HG02973 (cell line): ENCODE data around the gene TRIOBP.

Experiments
- ATAC-seq: cut with Tn5 transposase; IDR thresholded peaks from one replicate; pipeline ENCODE4 v1.9.1; 2021; ENCODE audit warnings: moderate library complexity; ENCODE audit not compliant: unreplicated experiment

The TRIOBP gene

GRCh38 chr22:37748659-37749058, 51.8 kb downstream of the TRIOBP start:
- ATAC-seq = no peak

- ATAC-seq = no peak
These were observed 52.4 kb downstream of the TRIOBP start for GRCh38 chr22:37749226-37749625.

GRCh38 chr22:37749831-37750595, 53.2 kb downstream of the TRIOBP start:
- no peak for ATAC-seq

DNA sequence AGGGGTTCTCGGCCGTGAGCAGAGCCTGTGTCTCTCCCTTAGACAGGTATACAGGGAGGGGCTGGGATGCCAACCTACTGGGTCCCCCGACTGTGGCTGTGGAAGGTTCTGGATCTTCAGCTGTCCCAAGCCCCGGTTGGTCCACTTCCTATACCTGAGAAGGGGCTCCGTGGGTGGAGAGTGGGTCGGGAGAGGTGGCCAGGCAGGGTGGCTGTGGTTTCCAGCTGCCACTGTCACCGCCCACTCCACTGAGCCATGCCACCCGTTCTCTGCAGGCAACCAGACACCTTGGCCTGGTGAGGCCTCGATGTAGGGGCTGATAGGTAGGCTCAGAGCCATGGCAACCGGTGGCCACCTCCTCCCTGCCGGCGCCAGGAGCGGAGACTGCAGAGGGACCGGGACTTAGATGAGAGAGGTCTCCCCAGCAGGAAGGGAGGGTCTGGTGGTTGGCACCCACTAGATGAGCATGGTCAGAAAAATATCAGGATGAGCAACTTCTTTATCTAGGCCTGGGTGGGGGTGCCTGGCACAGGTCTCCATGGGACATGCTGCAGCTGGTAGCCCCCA, 53.8 kb downstream of the TRIOBP start:
- no peak for ATAC-seq

DNA sequence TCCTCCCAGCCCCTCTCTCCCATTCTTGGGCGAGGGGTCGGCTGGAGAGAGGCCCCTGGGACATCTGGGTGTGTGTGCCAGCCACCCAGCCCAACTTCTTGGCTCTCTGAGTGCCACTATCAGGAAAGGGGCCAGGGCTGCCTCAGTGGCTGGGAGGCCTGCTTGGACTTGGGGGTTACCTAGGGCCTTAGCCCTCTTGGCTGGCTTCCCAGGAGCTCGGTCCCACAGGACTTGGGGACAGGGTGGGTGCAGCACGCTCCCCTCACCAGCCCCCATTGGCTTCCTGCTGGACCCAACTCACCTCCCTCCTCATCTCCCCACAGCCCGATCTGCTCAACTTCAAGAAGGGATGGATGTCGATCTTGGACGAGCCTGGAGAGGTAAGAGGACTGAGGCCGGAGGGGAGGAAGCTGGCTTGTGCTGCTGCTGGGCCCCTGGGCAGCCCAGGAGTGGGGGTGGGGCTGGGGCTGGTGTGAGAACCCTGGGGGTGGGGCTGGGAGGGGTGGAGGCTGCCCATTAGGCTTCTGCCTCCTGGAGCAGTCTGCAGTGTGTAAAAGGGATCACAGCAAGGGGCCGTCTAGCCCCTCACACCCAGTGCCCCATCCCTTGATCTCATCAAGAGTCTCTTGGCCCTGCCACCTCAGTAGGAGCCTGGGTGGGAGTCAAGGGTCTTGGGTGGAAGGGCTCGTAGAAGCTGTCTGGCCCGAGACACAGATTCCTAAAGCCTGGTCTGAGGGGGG, 54.8 kb downstream of the TRIOBP start:
- ATAC-seq = no peak

- ATAC-seq = no peak
These were observed 55.6 kb downstream of the TRIOBP start for GRCh38 chr22:37752189-37753087.

- ATAC-seq = no peak
These were observed 56.9 kb downstream of the TRIOBP start for GRCh38 chr22:37753746-37754145.

- ATAC-seq = no peak
These were observed 60.8 kb downstream of the TRIOBP start for GRCh38 chr22:37757663-37758062.

GRCh38 chr22:37758694-37759093, 61.8 kb downstream of the TRIOBP start:
- ATAC-seq = no peak

DNA sequence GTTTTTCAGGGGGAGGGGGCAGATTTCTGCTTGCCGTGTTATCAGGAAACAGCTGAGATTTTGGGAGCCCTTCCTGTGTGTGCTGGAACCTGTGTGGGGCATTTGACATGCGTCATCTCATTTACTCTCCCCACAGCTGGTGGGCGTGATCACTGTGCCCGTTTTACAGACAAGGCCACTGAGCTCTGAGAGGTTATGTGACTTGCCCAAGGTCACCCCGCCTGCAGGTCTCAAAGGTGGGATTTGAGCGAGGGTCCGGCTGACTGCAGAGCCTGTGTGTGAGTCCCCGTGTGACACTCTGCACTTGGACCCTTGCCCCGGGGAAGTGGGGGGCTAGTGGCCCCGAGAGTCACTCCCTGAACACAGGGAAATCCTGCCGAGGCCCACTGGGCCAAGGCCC, 62.4 kb downstream of the TRIOBP start:
- ATAC-seq = no peak

DNA sequence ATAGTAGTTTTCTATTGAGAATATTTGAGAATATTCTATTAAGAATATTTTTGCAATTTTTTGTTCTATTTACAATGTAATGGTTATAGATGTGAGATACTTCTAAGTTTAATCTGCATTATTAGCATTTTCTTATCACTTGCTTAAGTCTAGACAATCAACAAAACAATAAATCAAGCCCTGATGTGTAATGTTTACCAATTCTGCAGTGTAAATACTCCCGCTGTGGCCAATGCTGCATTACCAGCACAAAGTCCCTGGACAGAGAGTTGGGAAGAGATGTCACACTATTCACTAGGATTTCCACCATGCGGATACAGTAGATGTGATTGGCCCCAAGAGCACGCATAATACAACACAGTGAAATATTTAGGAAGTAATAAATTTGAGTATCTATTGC, 63.3 kb downstream of the TRIOBP start:
- ATAC-seq = no peak

GRCh38 chr22:37762389-37762836, 65.6 kb downstream of the TRIOBP start:
- no peak for ATAC-seq

- no peak for ATAC-seq
These were observed 66.2 kb downstream of the TRIOBP start for GRCh38 chr22:37763012-37763411.

DNA sequence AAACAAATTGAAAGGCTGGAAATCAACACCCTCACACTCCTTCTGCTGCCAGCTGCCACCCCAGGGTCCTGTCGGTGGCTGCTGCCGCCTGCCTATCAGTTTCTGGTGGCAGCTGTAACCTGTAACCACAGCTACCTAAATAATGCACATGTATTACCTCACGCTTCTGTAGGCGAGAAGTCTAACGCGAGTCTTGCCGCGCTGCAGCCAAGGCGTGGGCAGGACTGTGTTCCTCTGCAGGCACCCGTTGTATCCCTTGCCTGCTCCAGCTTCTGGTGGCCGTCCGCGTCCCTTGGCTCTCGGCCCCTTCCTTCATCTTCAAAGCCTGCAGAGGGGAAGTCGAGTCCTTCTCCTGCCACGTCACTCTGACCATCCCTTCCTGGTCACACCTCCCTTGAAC, 66.8 kb downstream of the TRIOBP start:
- no peak for ATAC-seq

- ATAC-seq = no peak
These were observed 67.8 kb downstream of the TRIOBP start for GRCh38 chr22:37764622-37765021.

GRCh38 chr22:37765498-37765897, 68.7 kb downstream of the TRIOBP start:
- ATAC-seq = no peak

DNA sequence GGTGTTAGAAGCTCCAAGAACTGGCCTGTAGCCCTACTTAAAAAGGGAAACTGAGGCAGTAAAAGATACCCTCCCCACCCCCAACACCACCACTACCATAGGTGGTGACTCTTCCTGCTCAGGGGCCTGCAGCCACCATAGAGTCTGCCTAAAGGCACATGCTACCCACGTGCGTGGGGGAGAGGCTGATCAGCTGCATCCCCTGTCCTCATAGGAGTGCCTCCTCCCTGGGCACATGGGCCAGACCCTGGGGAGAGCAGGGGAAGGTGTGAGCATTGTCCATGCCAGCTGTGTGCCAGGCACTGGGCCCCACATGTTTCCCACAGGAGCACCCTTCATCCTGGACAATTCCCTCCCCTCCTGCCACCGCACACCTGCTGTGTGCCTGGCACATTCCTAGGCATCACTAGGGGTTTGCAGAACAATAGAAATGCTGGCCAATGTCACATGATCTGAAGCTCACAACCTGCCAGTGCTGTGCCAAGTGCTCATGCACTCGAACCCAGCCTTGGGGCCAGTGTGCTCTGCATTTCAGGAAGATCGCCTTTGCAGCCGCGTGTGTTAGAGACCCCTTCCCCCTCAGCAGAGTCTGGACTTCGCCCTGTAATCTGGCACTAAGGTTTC, 69.2 kb downstream of the TRIOBP start:
- ATAC-seq = no peak

GRCh38 chr22:37768273-37768672, 71.4 kb downstream of the TRIOBP start:
- ATAC-seq = no peak

DNA sequence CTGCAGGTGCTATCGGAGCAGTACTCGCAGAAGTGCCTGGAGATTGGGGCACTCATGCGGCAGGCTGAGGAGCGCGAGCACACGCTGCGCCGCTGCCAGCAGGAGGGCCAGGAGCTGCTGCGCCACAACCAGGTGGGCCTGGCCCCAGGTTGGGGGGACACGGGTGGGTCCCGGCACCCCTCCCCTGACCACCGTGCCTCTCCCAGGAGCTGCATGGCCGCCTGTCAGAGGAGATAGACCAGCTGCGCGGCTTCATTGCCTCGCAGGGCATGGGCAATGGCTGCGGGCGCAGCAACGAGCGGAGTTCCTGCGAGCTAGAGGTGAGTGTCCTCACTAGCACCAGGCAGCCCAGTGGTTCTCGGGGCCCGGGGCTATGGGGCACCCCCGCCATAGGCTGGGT, 72.2 kb downstream of the TRIOBP start:
- ATAC-seq = no peak

GRCh38 chr22:37771081-37771480, 74.2 kb downstream of the TRIOBP start:
- no peak for ATAC-seq
